GM11168 (cell line): ENCODE measurements around the gene RACK1.

ENCODE experiments used
- in situ Hi-C: fragments of 300-500 bp; cut with MboI; formaldehyde crosslinking; loops from one replicate; pipeline ENCODE4 v1.12.0; 2022; ENCODE audit warnings: low sequenced_read_pairs; ENCODE audit not compliant: unreplicated experiment

The RACK1 gene

GRCh38 chr5:181199881-181200638 lies 43.6 kb downstream of the RACK1 start:
- in situ Hi-C loops: no loop called here

GRCh38 chr5:181198905-181199519 lies 44.7 kb downstream of the RACK1 start:
- in situ Hi-C loops: no loop called here

GRCh38 chr5:181198106-181198685 lies 45.5 kb downstream of the RACK1 start:
- in situ Hi-C loops: no loop called here

GRCh38 chr5:181197326-181197951 lies 46.3 kb downstream of the RACK1 start:
- in situ Hi-C loops: no loop called here

- in situ Hi-C loops: no loop called here
Measured at GRCh38 chr5:181195249-181195761, 48.4 kb downstream of the RACK1 start.

- in situ Hi-C loops: no loop called here
Measured at GRCh38 chr5:181194489-181195248, 49.0 kb downstream of the RACK1 start.

- in situ Hi-C loops: no loop called here
Measured at GRCh38 chr5:181193656-181194055, 50.0 kb downstream of the RACK1 start.

- in situ Hi-C loops: no loop called here
Measured at GRCh38 chr5:181192337-181193046, 51.2 kb downstream of the RACK1 start.

GRCh38 chr5:181191526-181192336 lies 52.0 kb downstream of the RACK1 start:
- in situ Hi-C loops: no loop called here

- in situ Hi-C loops: no loop called here
Measured at GRCh38 chr5:181190711-181191525, 52.8 kb downstream of the RACK1 start.

GRCh38 chr5:181189962-181190710 lies 53.6 kb downstream of the RACK1 start:
- in situ Hi-C loops: no loop called here

- in situ Hi-C loops: no loop called here
Measured at GRCh38 chr5:181189363-181189961, 54.2 kb downstream of the RACK1 start.

- in situ Hi-C loops: no loop called here
Measured at GRCh38 chr5:181188700-181189362, 54.9 kb downstream of the RACK1 start.

- in situ Hi-C loops: no loop called here
Measured at GRCh38 chr5:181187500-181188213, 56.0 kb downstream of the RACK1 start.

GRCh38 chr5:181186986-181187499 lies 56.7 kb downstream of the RACK1 start:
- in situ Hi-C loops: no loop called here
